Measurements from ENCODE around the gene PCMTD2.

The PCMTD2 gene

GRCh38 chr20:64228086-64228653 lies 27.4 kb upstream of the PCMTD2 start:
- no peak for TF ChIP-seq ZNF174 (tag by site-specific recombination; IDR thresholded peaks at IDR 0.05)
- no peak for TF ChIP-seq ZNF548 (tag by site-specific recombination; IDR thresholded peaks at IDR 0.05)
- no peak for TF ChIP-seq ZNF138 (tag by site-specific recombination; IDR thresholded peaks at IDR 0.05; ENCODE audit: borderline replicate concordance)
- no peak for TF ChIP-seq ZBTB48 (tag by site-specific recombination; IDR thresholded peaks at IDR 0.05)
- H3K27ac ChIP-seq (ENCODE audit: extremely low read depth, low read depth, low read length) = no peak overlapping the region
- no peak overlapping the region for H3K4me3 ChIP-seq (ENCODE audit: low read depth, low read length)
- H3K36me3 ChIP-seq (ENCODE audit: control insufficient read depth in 2 of 2, insufficient read depth in 1 of 2, low read length in 2 of 2) = no peaks in the 10 kb centered on the region
- no peaks in the 10 kb centered on the region for H3K9me3 ChIP-seq (ENCODE audit: control insufficient read depth, insufficient read depth, low read depth, low read length)
- no peaks in the 10 kb centered on the region for H3K4me1 ChIP-seq (ENCODE audit: control insufficient read depth, insufficient read depth, low read length)
- ChIA-PET POLR2A (interaction anchor here (1.0 kb wide), 1 partner anchor 25 kb away, joined by 3 read pairs; no protein-coding TSS in a partner anchor), CTCF (interaction anchor here (0.6 kb wide), 1 partner anchor 10 kb away, joined by 3 read pairs; no protein-coding TSS in a partner anchor)

GRCh38 chr20:64228751-64229506 lies 26.6 kb upstream of the PCMTD2 start:
- POLR2A ChIA-PET = no interaction called here
- no peak overlapping the region for H3K4me3 ChIP-seq (ENCODE audit: low read depth, low read length)
- no peaks in the 10 kb centered on the region for H3K36me3 ChIP-seq (ENCODE audit: control insufficient read depth in 2 of 2, insufficient read depth in 1 of 2, low read length in 2 of 2)
- CTCF ChIA-PET = interaction anchor here (0.6 to 0.7 kb wide), 2 partner anchors 11 to 51 kb away, joined by 3 read pairs; no protein-coding TSS in a partner anchor
- H3K4me1 ChIP-seq (ENCODE audit: control insufficient read depth, insufficient read depth, low read length) = no peaks in the 10 kb centered on the region
- H3K27ac ChIP-seq (ENCODE audit: extremely low read depth, low read depth, low read length) = no peak overlapping the region
- peak; percentile 80 for TF ChIP-seq ZIC2 (tag by site-specific recombination; IDR thresholded peaks at IDR 0.05)
- peak; percentile 82 for TF ChIP-seq ZFP69B (tag by site-specific recombination; IDR thresholded peaks at IDR 0.05)
- TF ChIP-seq ZNF692 (tag by site-specific recombination; IDR thresholded peaks at IDR 0.05) = peak; percentile 57
- no peak for TF ChIP-seq ZNF768 (tag by site-specific recombination; IDR thresholded peaks at IDR 0.05)
- TF ChIP-seq ZBTB8A (tag by site-specific recombination; IDR thresholded peaks at IDR 0.05) = no peak; the same call in 1 of the 2 replicates
- TF ChIP-seq ZNF24 (tag by site-specific recombination; IDR thresholded peaks at IDR 0.05) = no peak
- no peaks in the 10 kb centered on the region for H3K9me3 ChIP-seq (ENCODE audit: control insufficient read depth, insufficient read depth, low read depth, low read length)

- ChIA-PET CTCF (interaction anchor here (0.6 kb wide), 1 partner anchor 52 kb away, joined by 3 read pairs; no protein-coding TSS in a partner anchor), POLR2A (no interaction called here)
- TF ChIP-seq ZNF26 (tag by site-specific recombination; IDR thresholded peaks at IDR 0.05) (no peak), ZNF571 (tag by site-specific recombination; IDR thresholded peaks at IDR 0.05) (no peak), ZNF121 (tag by site-specific recombination; IDR thresholded peaks at IDR 0.05) (no peak), ZBTB26 (tag by site-specific recombination; optimal IDR thresholded peaks at IDR 0.05) (no peak), ZBTB48 (tag by site-specific recombination; IDR thresholded peaks at IDR 0.05) (no peak), ZNF292 (tag by site-specific recombination; IDR thresholded peaks at IDR 0.05; ENCODE audit: borderline replicate concordance, low read depth) (no peak), BCL11B (tag by site-specific recombination; IDR thresholded peaks at IDR 0.05; ENCODE audit: low read depth) (peak; percentile 63; the same call in 1 of the 2 replicates), ZFP69B (tag by site-specific recombination; IDR thresholded peaks at IDR 0.05) (no peak), ZNF426 (tag by site-specific recombination; IDR thresholded peaks at IDR 0.05) (no peak), ZNF830 (tag by site-specific recombination; IDR thresholded peaks at IDR 0.05; ENCODE audit: low read depth) (no peak), HOXA7 (CRISPR knock-in tag; IDR thresholded peaks at IDR 0.05; ENCODE audit: borderline replicate concordance) (no peak), ZNF549 (tag by site-specific recombination; IDR thresholded peaks at IDR 0.05) (no peak), SP7 (tag by site-specific recombination; IDR thresholded peaks at IDR 0.05) (peak; percentile 88), ZNF202 (tag by site-specific recombination; IDR thresholded peaks at IDR 0.05; ENCODE audit: borderline replicate concordance) (no peak), ZNF404 (tag by site-specific recombination; IDR thresholded peaks at IDR 0.05) (no peak), ZNF350 (tag by site-specific recombination; IDR thresholded peaks at IDR 0.05) (no peak), BCL11A (tag by site-specific recombination; IDR thresholded peaks at IDR 0.05; ENCODE audit: low read depth) (no peak)
Measured at GRCh38 chr20:64229507-64230061, 26.0 kb upstream of the PCMTD2 start.

More at GRCh38 chr20:64229507-64230061, 26.0 kb upstream of the PCMTD2 start:
- no peaks in the 10 kb centered on the region for H3K9me3 ChIP-seq (ENCODE audit: control insufficient read depth, insufficient read depth, low read depth, low read length)
- H3K27ac ChIP-seq (ENCODE audit: extremely low read depth, low read depth, low read length) = no peak overlapping the region
- no peak overlapping the region for H3K4me3 ChIP-seq (ENCODE audit: low read depth, low read length)
- no peaks in the 10 kb centered on the region for H3K4me1 ChIP-seq (ENCODE audit: control insufficient read depth, insufficient read depth, low read length)
- no peaks in the 10 kb centered on the region for H3K36me3 ChIP-seq (ENCODE audit: control insufficient read depth in 2 of 2, insufficient read depth in 1 of 2, low read length in 2 of 2)
